ENCODE results near the gene CCDC184. TPM values are rescaled to one million over a fixed set of nuclear protein-coding genes. Genes with fewer than 3 reads are reported as not detected.

Gene CCDC184
- total and polyA plus RNA-seq, 4 donors, result 0.07 to 0.13 (median 0.08) TPM; not detected in 1

GRCh38 chr12:48169011-48169410 is 14.4 kb upstream of the CCDC184 start:
- no peak for DNase-seq (ENCODE audit: low spot score)
- no peaks in the 10 kb centered on the region for H3K27me3 ChIP-seq (ENCODE audit: control insufficient read depth in 4 of 4, insufficient read depth in 4 of 4, low read length in 3 of 4)
- no peaks in the 10 kb centered on the region for H3K36me3 ChIP-seq (ENCODE audit: control insufficient read depth in 4 of 4, insufficient read depth in 3 of 4, low read depth in 1 of 4, low read length in 3 of 4)
- H3K9me3 ChIP-seq (ENCODE audit: control insufficient read depth in 4 of 4, low read length in 3 of 4), result no peaks in the 10 kb centered on the region
- no peak overlapping the region for H3K27ac ChIP-seq (ENCODE audit: low read depth in 1 of 2, low read length in 2 of 2)
- peaks cover 0 to 3% (median 0%) of the 10 kb centered on the region in 4 donors for H3K4me1 ChIP-seq (ENCODE audit: control insufficient read depth in 4 of 4, insufficient read depth in 4 of 4, low read length in 3 of 4)
- 84% methylated on average over 19 of the region's 19 CpGs for WGBS
- no peak overlapping the region for H3K4me3 ChIP-seq (ENCODE audit: low read depth in 1 of 3, low read length in 3 of 3)
- H3K9ac ChIP-seq (ENCODE audit: low read depth in 1 of 2, low read length in 2 of 2), result no peak overlapping the region
- TF ChIP-seq FOXA1 (IDR thresholded peaks at IDR 0.05) (no peak), RXRA (IDR thresholded peaks at IDR 0.05) (no peak), TAF1 (conservative IDR thresholded peaks at IDR 0.05) (no peak), FOXA2 (IDR thresholded peaks at IDR 0.05) (no peak), RAD21 (IDR thresholded peaks at IDR 0.05) (no peak)

- 69% methylated on average over 3 of the region's 3 CpGs for whole genome bisulfite sequencing
- H3K4me1 ChIP-seq (ENCODE audit: control insufficient read depth in 4 of 4, insufficient read depth in 4 of 4, low read length in 3 of 4), result no peaks in the 10 kb centered on the region
- no peaks in the 10 kb centered on the region for H3K36me3 ChIP-seq (ENCODE audit: control insufficient read depth in 4 of 4, insufficient read depth in 3 of 4, low read depth in 1 of 4, low read length in 3 of 4)
- no peak overlapping the region for H3K9ac ChIP-seq (ENCODE audit: low read depth in 1 of 2, low read length in 2 of 2)
- no peak for TF ChIP-seq HNF4A (conservative IDR thresholded peaks at IDR 0.05)
- TF ChIP-seq CTCF (IDR thresholded peaks at IDR 0.05; ENCODE audit: low read depth, low read length, missing input control), result no peak
- no peak for TF ChIP-seq YY1 (IDR thresholded peaks at IDR 0.05)
- TF ChIP-seq NR2F2 (IDR thresholded peaks at IDR 0.05), result no peak
- TF ChIP-seq SP1 (IDR thresholded peaks at IDR 0.05), result no peak
- TF ChIP-seq RAD21 (IDR thresholded peaks at IDR 0.05), result no peak
- no peak for TF ChIP-seq GABPA (IDR thresholded peaks at IDR 0.05 in 1 of 2, conservative IDR thresholded peaks at IDR 0.05 in 1 of 2)
- TF ChIP-seq RXRA (IDR thresholded peaks at IDR 0.05), result no peak
- TF ChIP-seq MAX (IDR thresholded peaks at IDR 0.05), result no peak
- TF ChIP-seq HNF4G (IDR thresholded peaks at IDR 0.05), result no peak
- no peak for TF ChIP-seq TAF1 (conservative IDR thresholded peaks at IDR 0.05)
- TF ChIP-seq FOXA1 (IDR thresholded peaks at IDR 0.05), result no peak
- no peak for TF ChIP-seq JUND (IDR thresholded peaks at IDR 0.05)
- no peak for TF ChIP-seq REST (IDR thresholded peaks at IDR 0.05)
- TF ChIP-seq ZBTB33 (IDR thresholded peaks at IDR 0.05), result no peak
- TF ChIP-seq ATF3 (IDR thresholded peaks at IDR 0.05), result no peak
- TF ChIP-seq EGR1 (IDR thresholded peaks at IDR 0.05; ENCODE audit: low read depth in 2 of 2), result no peak
- H3K4me3 ChIP-seq (ENCODE audit: low read depth in 1 of 3, low read length in 3 of 3), result no peak overlapping the region
- no peak overlapping the region for H3K27ac ChIP-seq (ENCODE audit: low read depth in 1 of 2, low read length in 2 of 2)
- H3K27me3 ChIP-seq (ENCODE audit: control insufficient read depth in 4 of 4, insufficient read depth in 4 of 4, low read length in 3 of 4), result peaks cover 0 to 6% (median 0%) of the 10 kb centered on the region in 4 donors
- no peak for DNase-seq (ENCODE audit: low spot score)
- H3K9me3 ChIP-seq (ENCODE audit: control insufficient read depth in 4 of 4, low read length in 3 of 4), result no peaks in the 10 kb centered on the region
Observed at GRCh38 chr12:48175613-48176416, 7.6 kb upstream of the CCDC184 start.

All from liver (tissue), 9 donors.